ENCODE measurements around the gene PTH1R. TPM values are rescaled to one million over a fixed set of nuclear protein-coding genes. Genes with fewer than 3 reads are reported as not detected.

Gene PTH1R
- total RNA-seq, 2 donors from 2014 or later, result 0.69 to 4.8 TPM

GRCh38 chr3:46947981-46948791 lies 70.7 kb downstream of the PTH1R start:
- Mint-ChIP-seq H3K4me1 (peaks cover 68% of the 10 kb centered on the region), H3K36me3 (ENCODE audit: low read depth) (peaks cover 25% of the 10 kb centered on the region), H3K27ac (peak overlapping the region; percentile 33), H3K27me3 (ENCODE audit: insufficient read depth) (no peaks in the 10 kb centered on the region), H3K9me3 (no peaks in the 10 kb centered on the region), H3K4me3 (peak overlapping the region; percentile 24)
- 76 to 77% methylated on average over 13 to 19 of the region's 19 CpGs for WGBS, 2 experiments (ENCODE audit: insufficient coverage in 1 of 2, insufficient read length in 1 of 2)
- Histone ChIP-seq H3K4me3 (ENCODE audit: low read length) (peak overlapping the region; percentile 6), H3K9ac (ENCODE audit: extremely low read depth, low read length, poor library complexity, severe bottlenecking) (no peak overlapping the region), H3K9me3 (ENCODE audit: control insufficient read depth, low read length) (no peaks in the 10 kb centered on the region), H3K36me3 (ENCODE audit: control insufficient read depth, insufficient read depth, low read length) (peaks cover 34% of the 10 kb centered on the region), H3K4me1 (ENCODE audit: control insufficient read depth, insufficient read depth, low read length) (peaks cover 47% of the 10 kb centered on the region), H3K27ac (ENCODE audit: low read depth, low read length) (no peak overlapping the region), H3K27me3 (ENCODE audit: control insufficient read depth, insufficient read depth, low read length, poor library complexity, severe bottlenecking) (no peaks in the 10 kb centered on the region)
- DNase-seq, result peak; percentile 83
- TF ChIP-seq CTCF (conservative IDR thresholded peaks at IDR 0.05), result no peak

DNA sequence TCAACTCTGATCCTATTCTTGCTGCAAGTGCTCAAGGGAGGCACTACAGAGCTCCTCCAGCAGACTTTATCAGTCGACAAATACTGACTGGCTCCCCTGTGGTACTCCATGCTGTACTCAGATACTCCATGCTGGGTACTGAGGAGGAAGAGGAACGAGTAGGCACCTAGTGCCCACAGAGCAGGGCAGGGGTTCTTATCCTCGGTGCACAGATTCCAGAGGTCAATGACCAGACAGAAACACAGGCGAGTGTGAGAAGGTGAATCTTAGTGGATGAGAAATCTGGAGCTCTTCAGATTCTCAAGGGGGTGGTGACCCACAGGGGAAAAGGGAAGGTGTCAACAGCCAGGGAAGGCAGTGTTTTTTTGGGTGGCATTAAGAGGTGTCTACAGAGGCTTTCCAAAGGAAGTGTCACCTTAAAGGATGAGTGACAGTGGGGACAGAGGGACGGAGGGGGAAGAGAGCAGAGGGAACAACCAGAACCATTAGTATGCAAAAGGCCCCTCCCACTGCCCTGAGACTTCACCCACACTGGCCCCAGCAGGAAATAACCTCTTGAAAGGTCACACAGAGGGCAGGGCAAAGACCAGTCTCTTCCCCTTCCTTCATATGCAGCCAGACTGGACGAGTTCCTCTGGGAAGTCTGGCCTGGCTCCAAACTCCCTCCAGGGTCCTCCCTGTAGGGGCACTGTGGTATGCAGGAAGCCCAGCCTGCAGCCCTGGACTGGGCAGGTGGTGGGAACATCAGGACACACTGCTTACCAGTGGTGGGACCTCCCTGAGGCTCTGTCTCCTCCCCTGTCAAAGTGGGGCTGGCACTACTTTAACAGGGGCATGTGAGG lies 71.5 kb downstream of the PTH1R start:
- no peaks in the 10 kb centered on the region for H3K9me3 ChIP-seq (ENCODE audit: control insufficient read depth, low read length)
- H3K36me3 ChIP-seq (ENCODE audit: control insufficient read depth, insufficient read depth, low read length), result peaks cover 34% of the 10 kb centered on the region
- Mint-ChIP-seq H3K36me3 (ENCODE audit: low read depth) (peaks cover 25% of the 10 kb centered on the region), H3K4me3 (no peak overlapping the region), H3K27me3 (ENCODE audit: insufficient read depth) (no peaks in the 10 kb centered on the region), H3K27ac (peak overlapping the region; percentile 22), H3K9me3 (no peaks in the 10 kb centered on the region), H3K4me1 (peaks cover 68% of the 10 kb centered on the region)
- H3K4me1 ChIP-seq (ENCODE audit: control insufficient read depth, insufficient read depth, low read length), result peaks cover 44% of the 10 kb centered on the region
- H3K27ac ChIP-seq (ENCODE audit: low read depth, low read length), result no peak overlapping the region
- H3K9ac ChIP-seq (ENCODE audit: extremely low read depth, low read length, poor library complexity, severe bottlenecking), result no peak overlapping the region
- no peaks in the 10 kb centered on the region for H3K27me3 ChIP-seq (ENCODE audit: control insufficient read depth, insufficient read depth, low read length, poor library complexity, severe bottlenecking)
- no peak for TF ChIP-seq CTCF (conservative IDR thresholded peaks at IDR 0.05)
- no peak for DNase-seq
- 84 to 96% methylated on average over 4 to 6 of the region's 6 CpGs for WGBS, 2 experiments (ENCODE audit: insufficient coverage in 1 of 2, insufficient read length in 1 of 2)
- H3K4me3 ChIP-seq (ENCODE audit: low read length), result no peak overlapping the region

GRCh38 chr3:46950177-46950576 lies 72.7 kb downstream of the PTH1R start:
- Histone ChIP-seq H3K36me3 (ENCODE audit: control insufficient read depth, insufficient read depth, low read length) (peaks cover 34% of the 10 kb centered on the region), H3K27me3 (ENCODE audit: control insufficient read depth, insufficient read depth, low read length, poor library complexity, severe bottlenecking) (no peaks in the 10 kb centered on the region), H3K4me1 (ENCODE audit: control insufficient read depth, insufficient read depth, low read length) (peaks cover 40% of the 10 kb centered on the region), H3K9ac (ENCODE audit: extremely low read depth, low read length, poor library complexity, severe bottlenecking) (no peak overlapping the region), H3K27ac (ENCODE audit: low read depth, low read length) (no peak overlapping the region), H3K4me3 (ENCODE audit: low read length) (no peak overlapping the region), H3K9me3 (ENCODE audit: control insufficient read depth, low read length) (no peaks in the 10 kb centered on the region)
- Mint-ChIP-seq H3K4me1 (peaks cover 65% of the 10 kb centered on the region), H3K27me3 (ENCODE audit: insufficient read depth) (no peaks in the 10 kb centered on the region), H3K4me3 (no peak overlapping the region), H3K27ac (peak overlapping the region; percentile 65), H3K36me3 (ENCODE audit: low read depth) (peaks cover 25% of the 10 kb centered on the region), H3K9me3 (no peaks in the 10 kb centered on the region)
- TF ChIP-seq CTCF (conservative IDR thresholded peaks at IDR 0.05), result no peak
- DNase-seq, result no peak
- WGBS, 2 experiments (ENCODE audit: insufficient coverage in 1 of 2, insufficient read length in 1 of 2), result 90 to 96% methylated on average over 2 of the region's 2 CpGs
